Smooth muscle cell (in vitro differentiated cells): ENCODE results near the gene GRIFIN. TPM values are rescaled to one million over a fixed set of nuclear protein-coding genes. Genes with fewer than 3 reads are reported as not detected.
A peak's percentile ranks its signal among the peaks of the same experiment; 100 is the strongest.

ENCODE experiments used
- DNase-seq: peaks from one replicate; lab custom pipeline; 2025; ENCODE audit not compliant: unreplicated experiment; lab: John Stamatoyannopoulos, UW
- H2AFZ ChIP-seq: fragments of 200-600 bp; sonication (generic); 2 replicates; pipeline ENCODE4 v1.6.0; 2016; ENCODE audit warnings: antibody characterized with exemption, low read depth, mild to moderate bottlenecking
- H3F3A ChIP-seq: fragments of 200-600 bp; sonication (generic); 2 replicates; pipeline ENCODE4 v1.6.0; 2017; ENCODE audit warnings: antibody characterized with exemption, low read depth
- H3K27ac ChIP-seq: fragments of 200-600 bp; sonication (generic); 2 replicates; pipeline ENCODE4 v1.5.1; 2016; ENCODE audit warnings: low read depth, mild to moderate bottlenecking
- H3K27me3 ChIP-seq: fragments of 200-600 bp; sonication (generic); 2 replicates; pipeline ENCODE4 v1.6.1; 2016; ENCODE audit warnings: low read depth, mild to moderate bottlenecking
- H3K36me3 ChIP-seq: fragments of 200-600 bp; sonication (generic); 2 replicates; pipeline ENCODE4 v1.5.1; 2016; ENCODE audit warnings: low read depth
- H3K4me1 ChIP-seq: fragments of 200-600 bp; sonication (generic); 2 replicates; pipeline ENCODE4 v1.5.1; 2016; ENCODE audit warnings: low read depth
- H3K4me2 ChIP-seq: fragments of 200-600 bp; sonication (generic); 2 replicates; pipeline ENCODE4 v1.6.0; 2016; ENCODE audit warnings: mild to moderate bottlenecking
- H3K4me3 ChIP-seq: fragments of 200-600 bp; sonication (generic); 2 replicates; pipeline ENCODE4 v1.5.1; 2016; ENCODE audit warnings: mild to moderate bottlenecking
- H3K79me2 ChIP-seq: fragments of 200-600 bp; sonication (generic); 2 replicates; pipeline ENCODE4 v1.6.0; 2016; ENCODE audit warnings: low read depth, mild to moderate bottlenecking
- H3K9ac ChIP-seq: fragments of 200-600 bp; sonication (generic); 2 replicates; pipeline ENCODE4 v1.6.0; 2016; ENCODE audit warnings: low read depth
- H3K9me3 ChIP-seq: fragments of 200-600 bp; sonication (generic); replicated peaks from 2 replicates; pipeline ENCODE4 v1.5.1; 2016; ENCODE audit warnings: low read depth
- H4K20me1 ChIP-seq: fragments of 200-600 bp; sonication (generic); 2 replicates; pipeline ENCODE4 v1.6.0; 2016; ENCODE audit warnings: low read depth
- CTCF ChIP-seq: fragments of 200-600 bp; sonication (generic); IDR thresholded peaks from 2 replicates; pipeline ENCODE4 v1.5.1; 2017; ENCODE audit warnings: borderline replicate concordance, mild to moderate bottlenecking, antibody characterized with exemption; ENCODE audit not compliant: insufficient read depth, poor library complexity, severe bottlenecking
- WGBS: methylation state at CpG from one replicate; pipeline ENCODE4 v1.1.7; 2016; ENCODE audit warnings: low lambda C conversion rate; 5-methylcytosine and 5-hydroxymethylcytosine counted together
- polyA plus RNA-seq: library from polyadenylated mRNA; unstranded; fragments of >200 nt; fragmentation: Nextera tagmentation; extraction: Ambion mirVana; gene quantifications from 2 replicates; pipeline ENCODE4 v1.2.1, GENCODE V29; 2016
- total RNA-seq: library from RNA; depleted of rRNA; stranded (reverse); fragments of >200 nt; gene quantifications from 2 replicates; pipeline ENCODE4 v1.2.3, GENCODE V29; 2014

Gene GRIFIN
- total and polyA plus RNA-seq, 2 experiments from 2014 or later = not detected

- Histone ChIP-seq H3K9ac (no peak overlapping the region), H3K9me3 (no peaks in the 10 kb centered on the region), H3K27ac (peak overlapping the region; percentile 78), H3K4me1 (peaks cover 32% of the 10 kb centered on the region), H3K4me3 (no peak overlapping the region), H4K20me1 (no peaks in the 10 kb centered on the region), H3K79me2 (no peaks in the 10 kb centered on the region), H3K4me2 (no peak overlapping the region), H3F3A (peaks cover 14% of the 10 kb centered on the region), H3K27me3 (no peaks in the 10 kb centered on the region), H3K36me3 (no peaks in the 10 kb centered on the region), H2AFZ (no peak overlapping the region)
- WGBS = 94% methylated on average over 6 of the region's 6 CpGs
- DNase-seq = no peak
- no peak for TF ChIP-seq CTCF
Observed at GRCh38 chr7:2507917-2508306, 31.7 kb upstream of the GRIFIN start.

- H3K4me2 ChIP-seq = no peak overlapping the region
- H3K9me3 ChIP-seq = no peaks in the 10 kb centered on the region
- no peak for TF ChIP-seq CTCF
- no peak overlapping the region for H3K9ac ChIP-seq
- no peaks in the 10 kb centered on the region for H4K20me1 ChIP-seq
- no peaks in the 10 kb centered on the region for H3K79me2 ChIP-seq
- no peaks in the 10 kb centered on the region for H3K27me3 ChIP-seq
- H3K27ac ChIP-seq = no peak overlapping the region
- no peak for DNase-seq
- no peak overlapping the region for H2AFZ ChIP-seq
- no peaks in the 10 kb centered on the region for H3K36me3 ChIP-seq
- no peak overlapping the region for H3K4me3 ChIP-seq
- peaks cover 14% of the 10 kb centered on the region for H3F3A ChIP-seq
- 88% methylated on average over 24 of the region's 26 CpGs for WGBS
- H3K4me1 ChIP-seq = peaks cover 32% of the 10 kb centered on the region
Observed at GRCh38 chr7:2507208-2507916, 31.2 kb upstream of the GRIFIN start.

- TF ChIP-seq CTCF = no peak
- Histone ChIP-seq H3K4me2 (no peak overlapping the region), H3F3A (peaks cover 14% of the 10 kb centered on the region), H3K9me3 (no peaks in the 10 kb centered on the region), H3K4me3 (no peak overlapping the region), H3K4me1 (peaks cover 27% of the 10 kb centered on the region), H3K9ac (no peak overlapping the region), H3K27ac (no peak overlapping the region), H2AFZ (no peak overlapping the region), H3K36me3 (no peaks in the 10 kb centered on the region), H3K27me3 (no peaks in the 10 kb centered on the region), H4K20me1 (no peaks in the 10 kb centered on the region), H3K79me2 (no peaks in the 10 kb centered on the region)
- no peak for DNase-seq
- WGBS = 95% methylated on average over 14 of the region's 14 CpGs
Observed at GRCh38 chr7:2505401-2505800, 29.2 kb upstream of the GRIFIN start.

- H3K4me2 ChIP-seq = no peak overlapping the region
- no peak overlapping the region for H3K27ac ChIP-seq
- no peaks in the 10 kb centered on the region for H3K9me3 ChIP-seq
- no peaks in the 10 kb centered on the region for H3K79me2 ChIP-seq
- no peak for DNase-seq
- H3K4me3 ChIP-seq = no peak overlapping the region
- H3K36me3 ChIP-seq = no peaks in the 10 kb centered on the region
- no peak overlapping the region for H2AFZ ChIP-seq
- H3K4me1 ChIP-seq = peaks cover 31% of the 10 kb centered on the region
- 87% methylated on average over 15 of the region's 19 CpGs for WGBS
- no peaks in the 10 kb centered on the region for H4K20me1 ChIP-seq
- H3K27me3 ChIP-seq = no peaks in the 10 kb centered on the region
- TF ChIP-seq CTCF = no peak
- H3K9ac ChIP-seq = no peak overlapping the region
- H3F3A ChIP-seq = peaks cover 14% of the 10 kb centered on the region
Observed at GRCh38 chr7:2504889-2505375, 28.7 kb upstream of the GRIFIN start.
